ENCODE data around the gene GALK1.

The GALK1 gene

DNA sequence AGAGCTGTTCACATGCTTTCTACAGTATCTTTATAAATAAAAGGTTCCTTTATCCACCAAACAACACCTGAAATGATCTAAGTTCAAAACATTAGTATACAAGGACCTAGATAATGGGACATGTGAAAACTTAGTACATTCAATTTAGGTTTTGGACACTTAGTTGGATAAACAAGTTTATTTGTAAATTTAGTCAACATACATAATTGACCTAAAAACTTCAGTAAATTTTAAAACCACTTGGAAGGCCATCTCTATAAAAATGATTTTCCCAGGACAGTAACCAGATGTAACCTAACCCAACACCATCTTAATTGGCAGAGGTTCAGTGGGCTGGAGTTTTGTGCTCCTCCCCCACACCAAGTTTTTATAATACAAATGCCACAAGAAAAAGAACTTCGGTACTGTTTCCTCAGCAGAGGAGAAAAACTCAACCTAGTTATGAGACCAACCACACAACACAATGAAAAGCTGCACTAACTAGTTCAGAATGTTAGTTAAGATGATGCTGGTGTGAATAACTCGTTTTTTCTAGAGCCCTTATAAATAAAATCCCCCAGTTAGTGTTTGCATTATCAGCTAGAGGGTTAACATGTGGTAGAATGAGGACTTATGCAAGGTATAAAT is 12.4 kb upstream of the GALK1 start:
- H3K9me3 ChIP-seq (ENCODE audit: insufficient read depth, low read depth, low read length): no peaks in the 10 kb centered on the region
- TF ChIP-seq, protein P1, sequence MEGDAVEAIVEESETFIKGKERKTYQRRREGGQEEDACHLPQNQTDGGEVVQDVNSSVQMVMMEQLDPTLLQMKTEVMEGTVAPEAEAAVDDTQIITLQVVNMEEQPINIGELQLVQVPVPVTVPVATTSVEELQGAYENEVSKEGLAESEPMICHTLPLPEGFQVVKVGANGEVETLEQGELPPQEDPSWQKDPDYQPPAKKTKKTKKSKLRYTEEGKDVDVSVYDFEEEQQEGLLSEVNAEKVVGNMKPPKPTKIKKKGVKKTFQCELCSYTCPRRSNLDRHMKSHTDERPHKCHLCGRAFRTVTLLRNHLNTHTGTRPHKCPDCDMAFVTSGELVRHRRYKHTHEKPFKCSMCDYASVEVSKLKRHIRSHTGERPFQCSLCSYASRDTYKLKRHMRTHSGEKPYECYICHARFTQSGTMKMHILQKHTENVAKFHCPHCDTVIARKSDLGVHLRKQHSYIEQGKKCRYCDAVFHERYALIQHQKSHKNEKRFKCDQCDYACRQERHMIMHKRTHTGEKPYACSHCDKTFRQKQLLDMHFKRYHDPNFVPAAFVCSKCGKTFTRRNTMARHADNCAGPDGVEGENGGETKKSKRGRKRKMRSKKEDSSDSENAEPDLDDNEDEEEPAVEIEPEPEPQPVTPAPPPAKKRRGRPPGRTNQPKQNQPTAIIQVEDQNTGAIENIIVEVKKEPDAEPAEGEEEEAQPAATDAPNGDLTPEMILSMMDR (conservative IDR thresholded peaks at IDR 0.05; ENCODE audit: low read length): no peak
- no peak for TF ChIP-seq EZH2phosphoT487 (IDR thresholded peaks at IDR 0.05; ENCODE audit: borderline replicate concordance)
- peaks cover 18% of the 10 kb centered on the region; the same call in 1 of the 2 replicates for H3F3A ChIP-seq (ENCODE audit: low read depth)
- H3K4me1 ChIP-seq (ENCODE audit: insufficient read depth, low read length, poor library complexity, severe bottlenecking): peaks cover 24% of the 10 kb centered on the region
- H3K27me3 ChIP-seq (ENCODE audit: insufficient read depth, low read length, poor library complexity, severe bottlenecking): peaks cover 15% of the 10 kb centered on the region
- H3K4me2 ChIP-seq (ENCODE audit: low read depth, low read length, poor library complexity, severe bottlenecking): peak overlapping the region; percentile 99
- H4K20me1 ChIP-seq (ENCODE audit: insufficient read depth, low read length, poor library complexity, severe bottlenecking): peaks cover 42% of the 10 kb centered on the region
- peak overlapping the region; percentile 91 for H3K4me3 ChIP-seq (ENCODE audit: low read length, poor library complexity, severe bottlenecking)
- H3K36me3 ChIP-seq (ENCODE audit: insufficient read depth, low read length): peaks cover 40% of the 10 kb centered on the region
- no peaks in the 10 kb centered on the region for H3K9me2 ChIP-seq (replicated peaks; ENCODE audit: low read depth, low read length)
- peak overlapping the region; percentile 97 for H3K9ac ChIP-seq (ENCODE audit: low read depth, low read length, poor library complexity, severe bottlenecking)
- H2AFZ ChIP-seq (ENCODE audit: low read length): no peak overlapping the region
- peaks cover 44% of the 10 kb centered on the region for H3K79me2 ChIP-seq (ENCODE audit: insufficient read depth, low read length)

DNA sequence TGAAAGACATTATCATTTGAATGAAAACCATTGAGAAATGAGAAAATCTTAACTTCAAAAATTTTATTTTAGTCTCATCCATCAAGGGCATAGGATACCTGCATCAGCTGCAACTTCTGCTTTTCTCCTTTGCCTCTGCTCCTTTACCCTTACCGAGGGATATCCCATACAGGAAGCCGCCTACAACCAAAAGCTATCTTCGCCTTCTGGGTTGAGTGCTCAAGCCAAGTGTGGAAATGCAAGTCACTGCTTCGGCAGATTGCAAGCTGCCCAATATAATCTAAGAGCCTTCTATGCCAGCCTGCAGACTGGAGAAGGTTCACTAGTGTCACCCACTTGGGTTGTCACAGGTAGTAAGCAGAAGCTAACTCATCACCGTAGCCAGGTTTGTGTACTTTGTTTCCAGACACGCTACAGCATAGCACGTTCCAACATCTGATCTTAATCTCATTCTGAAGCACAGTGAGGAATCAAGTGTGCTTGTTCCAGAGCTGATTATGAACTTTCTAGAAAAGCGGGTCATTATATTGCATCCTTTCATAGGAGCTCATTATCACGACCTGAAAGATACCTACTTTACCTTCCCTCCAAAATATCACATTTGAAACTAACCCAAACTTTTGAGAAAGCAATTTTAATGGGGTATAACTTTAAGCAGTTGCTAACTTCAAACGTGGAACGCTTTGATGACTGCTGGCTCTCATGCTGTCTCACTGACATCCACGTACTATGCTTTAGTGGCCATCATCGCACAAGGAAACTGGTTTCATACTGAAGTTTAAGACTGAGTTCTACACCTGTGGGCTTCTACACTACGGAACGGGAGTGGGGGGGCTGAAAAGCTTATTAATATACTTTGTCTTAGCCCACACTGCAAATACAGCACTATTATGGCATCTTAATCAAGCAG is 11.6 kb upstream of the GALK1 start:
- peaks cover 15% of the 10 kb centered on the region for H3K27me3 ChIP-seq (ENCODE audit: insufficient read depth, low read length, poor library complexity, severe bottlenecking)
- peak overlapping the region; percentile 99 for H3K4me2 ChIP-seq (ENCODE audit: low read depth, low read length, poor library complexity, severe bottlenecking)
- peaks cover 44% of the 10 kb centered on the region for H3K79me2 ChIP-seq (ENCODE audit: insufficient read depth, low read length)
- no peaks in the 10 kb centered on the region for H3K9me2 ChIP-seq (replicated peaks; ENCODE audit: low read depth, low read length)
- peaks cover 42% of the 10 kb centered on the region for H4K20me1 ChIP-seq (ENCODE audit: insufficient read depth, low read length, poor library complexity, severe bottlenecking)
- H3K9ac ChIP-seq (ENCODE audit: low read depth, low read length, poor library complexity, severe bottlenecking): peak overlapping the region; percentile 97
- TF ChIP-seq, protein P1 (conservative IDR thresholded peaks at IDR 0.05; ENCODE audit: low read length): no peak
- TF ChIP-seq EZH2phosphoT487 (IDR thresholded peaks at IDR 0.05; ENCODE audit: borderline replicate concordance): no peak
- no peak overlapping the region for H2AFZ ChIP-seq (ENCODE audit: low read length)
- peaks cover 24% of the 10 kb centered on the region for H3K4me1 ChIP-seq (ENCODE audit: insufficient read depth, low read length, poor library complexity, severe bottlenecking)
- peak overlapping the region; percentile 91 for H3K4me3 ChIP-seq (ENCODE audit: low read length, poor library complexity, severe bottlenecking)
- peaks cover 40% of the 10 kb centered on the region for H3K36me3 ChIP-seq (ENCODE audit: insufficient read depth, low read length)
- H3F3A ChIP-seq (ENCODE audit: low read depth): peaks cover 18% of the 10 kb centered on the region; the same call in 1 of the 2 replicates
- no peaks in the 10 kb centered on the region for H3K9me3 ChIP-seq (ENCODE audit: insufficient read depth, low read depth, low read length)

DNA sequence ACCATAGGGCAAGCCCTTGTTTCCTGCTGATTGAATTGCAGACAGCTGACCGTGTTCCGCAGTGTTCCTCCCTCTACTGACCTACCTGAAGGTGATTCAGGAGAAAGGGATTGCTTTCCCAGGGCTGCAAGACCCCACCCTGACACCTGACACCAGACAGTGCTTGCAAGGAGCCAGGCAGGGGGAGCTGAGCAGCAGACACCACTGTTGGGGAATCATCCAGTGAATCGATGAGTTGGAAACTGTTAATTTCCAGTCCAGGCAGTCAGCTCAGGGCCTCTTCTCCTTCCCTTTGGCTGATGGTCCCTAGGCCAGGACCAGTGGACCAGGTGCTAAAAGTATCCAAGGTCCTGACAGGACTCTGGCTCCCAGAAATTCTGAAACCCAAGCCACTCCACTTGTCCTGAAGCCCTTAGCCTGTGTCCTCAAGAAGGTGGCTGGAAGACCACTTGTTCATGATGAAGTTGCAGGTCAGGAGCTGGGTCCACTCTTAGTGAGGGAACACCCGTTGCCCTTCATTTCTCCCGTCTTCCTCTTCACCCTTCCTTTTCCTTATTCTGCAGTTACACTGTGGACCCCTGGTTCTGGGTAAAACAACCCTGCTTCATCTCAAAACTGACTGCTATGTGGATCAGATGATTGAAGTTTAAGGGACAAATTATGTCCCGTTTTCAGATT is 10.1 kb upstream of the GALK1 start:
- Histone ChIP-seq H3K9me2 (replicated peaks; ENCODE audit: low read depth, low read length) (no peaks in the 10 kb centered on the region), H3K9ac (ENCODE audit: low read depth, low read length, poor library complexity, severe bottlenecking) (no peak overlapping the region), H4K20me1 (ENCODE audit: insufficient read depth, low read length, poor library complexity, severe bottlenecking) (peaks cover 42% of the 10 kb centered on the region), H3K4me2 (ENCODE audit: low read depth, low read length, poor library complexity, severe bottlenecking) (no peak overlapping the region), H3K27me3 (ENCODE audit: insufficient read depth, low read length, poor library complexity, severe bottlenecking) (peaks cover 15% of the 10 kb centered on the region), H3K36me3 (ENCODE audit: insufficient read depth, low read length) (peaks cover 40% of the 10 kb centered on the region), H3K4me1 (ENCODE audit: insufficient read depth, low read length, poor library complexity, severe bottlenecking) (peaks cover 19% of the 10 kb centered on the region), H3K9me3 (ENCODE audit: insufficient read depth, low read depth, low read length) (no peaks in the 10 kb centered on the region), H3K4me3 (ENCODE audit: low read length, poor library complexity, severe bottlenecking) (no peak overlapping the region), H2AFZ (ENCODE audit: low read length) (no peak overlapping the region), H3K79me2 (ENCODE audit: insufficient read depth, low read length) (peaks cover 44% of the 10 kb centered on the region), H3F3A (ENCODE audit: low read depth) (peaks cover 18% of the 10 kb centered on the region; the same call in 1 of the 2 replicates)
- TF ChIP-seq, protein P1 (conservative IDR thresholded peaks at IDR 0.05; ENCODE audit: low read length): no peak
- TF ChIP-seq EZH2phosphoT487 (IDR thresholded peaks at IDR 0.05; ENCODE audit: borderline replicate concordance): no peak

Data from Loucy (cell line).